ELR (cell line): Measurements from ENCODE around the gene STARD3.
A peak's percentile ranks its signal among the peaks of the same experiment; 100 is the strongest.

Experiments
- DNase-seq: peaks from one replicate; pipeline ENCODE4 v3.0.0-alpha.2; 2015; ENCODE audit warnings: low read depth

STARD3 gene

DNA sequence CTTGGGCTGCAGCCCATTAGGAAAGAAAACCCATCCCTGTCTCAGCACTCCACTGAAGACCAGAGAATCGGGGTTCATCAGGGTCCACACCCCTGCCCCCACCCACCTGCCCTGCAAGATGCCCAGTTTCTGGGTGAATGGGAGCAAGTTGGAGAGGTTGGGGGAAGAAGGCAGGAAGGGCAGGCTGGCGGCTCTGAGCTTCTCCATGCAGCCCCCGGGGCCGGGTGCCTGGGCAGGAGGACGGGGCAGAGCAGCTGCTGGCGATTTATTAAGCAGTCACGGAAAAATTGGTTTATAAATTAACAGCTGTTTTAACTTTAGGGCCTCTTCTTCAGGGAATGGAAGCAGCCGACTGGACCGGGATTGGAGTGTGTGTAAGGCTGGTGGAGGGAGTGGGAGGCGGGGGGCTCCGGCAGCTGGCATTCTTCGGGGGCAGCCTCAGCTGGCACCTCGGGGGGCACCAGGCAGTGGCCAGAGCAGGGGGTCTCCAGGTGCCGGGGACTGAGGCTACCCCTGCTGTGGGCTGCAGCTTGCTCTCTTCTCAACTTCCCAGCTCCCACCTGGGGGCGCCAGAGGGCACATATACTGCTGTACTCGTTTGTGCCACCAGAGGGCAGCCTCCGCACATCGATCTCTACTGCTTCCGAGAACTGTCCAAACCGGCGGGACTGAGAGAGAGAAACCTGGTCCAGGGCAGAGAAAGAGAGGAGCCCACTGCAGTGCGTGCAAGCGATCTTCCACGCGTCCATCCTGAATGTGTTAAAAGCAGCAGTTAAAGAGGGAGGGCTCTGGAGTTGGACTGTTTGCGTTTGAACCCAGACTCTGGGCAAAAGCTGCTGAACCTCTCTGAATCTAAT, 15.2 kb upstream of the STARD3 start:
- DNase-seq: peak; percentile 85

DNA sequence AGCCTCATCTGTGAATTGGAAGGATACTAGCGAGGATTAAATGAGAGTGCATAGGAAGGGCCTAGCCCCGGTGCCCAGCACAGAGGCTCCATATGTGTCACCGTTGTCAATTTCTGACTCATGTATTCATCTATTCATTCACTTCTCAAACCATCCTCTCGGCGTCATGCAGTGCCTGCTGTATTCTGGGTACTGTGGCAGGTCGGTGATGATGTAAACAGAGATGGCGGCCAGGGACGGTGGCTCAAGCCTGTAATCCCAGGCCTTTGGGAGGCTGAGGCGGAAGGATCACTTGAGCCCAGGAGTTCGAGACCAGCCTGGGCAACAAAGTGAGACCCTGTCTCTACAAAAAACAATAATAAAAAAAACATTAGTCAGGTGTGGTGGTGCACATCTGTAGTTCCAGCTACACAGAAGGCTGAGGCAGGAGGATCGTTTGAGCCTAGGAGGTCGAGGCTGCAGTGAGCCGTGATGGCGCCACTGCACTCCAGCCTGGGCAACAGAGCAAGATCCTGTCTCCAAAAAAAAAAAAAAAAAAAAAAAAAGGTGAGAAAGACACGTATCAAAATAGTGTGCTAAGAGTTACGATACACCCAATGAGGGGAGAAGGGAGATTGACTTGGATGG, 14.5 kb upstream of the STARD3 start:
- DNase-seq: peak; percentile 52

DNA sequence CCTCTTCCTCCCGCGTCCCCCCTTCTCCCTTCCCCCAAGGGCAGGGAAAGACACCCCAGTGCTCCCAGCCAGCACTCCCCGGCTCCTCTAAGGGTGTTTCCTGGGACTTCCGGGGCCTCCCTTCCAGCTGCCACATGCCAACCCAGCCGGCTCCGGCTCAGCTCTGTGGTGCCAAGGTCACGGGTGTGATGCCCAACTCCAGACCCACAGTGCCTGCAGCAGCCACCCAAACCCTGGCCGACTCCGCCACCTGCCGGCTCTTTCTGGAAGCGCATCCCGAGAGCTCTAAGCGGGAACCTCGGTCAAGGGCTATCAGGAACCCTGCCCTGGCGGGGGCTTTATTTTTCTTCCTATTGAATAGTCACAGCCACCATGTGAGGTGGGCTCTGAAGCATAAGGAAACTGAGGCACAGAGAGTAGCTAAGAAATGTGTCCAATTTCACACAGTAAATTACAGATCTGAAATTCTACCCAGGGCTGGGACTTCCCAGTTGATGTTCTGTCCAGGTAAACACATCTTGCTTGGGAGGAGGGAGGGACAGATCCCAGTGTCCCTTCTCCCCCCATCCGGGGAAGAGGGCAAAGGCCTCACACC, 13.5 kb upstream of the STARD3 start:
- DNase-seq: peak; percentile 75

DNA sequence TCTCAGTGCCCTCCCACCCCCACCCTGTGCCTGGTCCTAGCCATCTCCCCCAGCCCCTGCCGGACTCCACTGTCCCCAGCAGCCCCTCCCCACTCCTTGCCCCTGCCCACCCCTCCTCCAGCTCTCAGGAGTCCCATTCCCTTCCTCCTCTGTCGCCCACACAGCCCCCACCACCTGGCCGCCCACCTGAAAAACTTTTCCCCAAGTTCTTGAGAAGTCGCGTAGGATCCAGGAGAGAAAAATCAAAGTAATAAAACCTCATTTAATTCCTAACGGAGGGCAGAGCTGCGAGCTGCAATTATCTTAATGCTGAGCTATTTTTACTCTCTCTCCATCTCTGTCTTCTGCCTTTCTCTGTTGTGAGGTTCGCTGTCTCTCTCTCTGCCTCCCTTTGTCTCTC, 12.6 kb upstream of the STARD3 start:
- no peak for DNase-seq

DNA sequence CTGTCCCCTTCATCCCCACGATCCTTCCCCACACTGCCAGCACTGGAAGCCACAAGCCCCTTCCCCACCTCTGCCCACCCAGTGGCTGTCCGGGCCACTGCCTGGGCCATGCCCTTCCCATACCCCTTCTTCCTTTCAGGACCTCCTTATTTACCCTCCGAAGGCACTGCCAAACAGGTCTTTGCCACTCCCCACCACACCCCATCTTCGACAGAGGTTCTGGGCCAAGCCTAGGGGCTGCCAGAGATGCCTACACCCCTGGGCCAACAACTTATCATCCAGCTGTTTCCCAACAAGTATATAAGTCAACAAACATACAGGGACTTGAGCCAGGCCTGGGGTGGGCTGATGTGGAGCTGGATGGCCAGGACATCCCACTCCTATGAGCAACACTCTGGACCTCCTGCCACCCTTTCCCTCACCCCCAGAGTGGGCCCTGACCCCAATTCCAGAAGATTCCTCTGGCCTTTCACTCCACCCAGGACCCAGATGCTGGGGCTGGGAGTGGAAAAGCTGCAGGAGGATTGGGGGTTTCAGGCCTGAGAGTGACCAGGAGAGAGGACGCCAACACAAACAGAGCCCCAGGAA, 11.7 kb upstream of the STARD3 start:
- no peak for DNase-seq

DNA sequence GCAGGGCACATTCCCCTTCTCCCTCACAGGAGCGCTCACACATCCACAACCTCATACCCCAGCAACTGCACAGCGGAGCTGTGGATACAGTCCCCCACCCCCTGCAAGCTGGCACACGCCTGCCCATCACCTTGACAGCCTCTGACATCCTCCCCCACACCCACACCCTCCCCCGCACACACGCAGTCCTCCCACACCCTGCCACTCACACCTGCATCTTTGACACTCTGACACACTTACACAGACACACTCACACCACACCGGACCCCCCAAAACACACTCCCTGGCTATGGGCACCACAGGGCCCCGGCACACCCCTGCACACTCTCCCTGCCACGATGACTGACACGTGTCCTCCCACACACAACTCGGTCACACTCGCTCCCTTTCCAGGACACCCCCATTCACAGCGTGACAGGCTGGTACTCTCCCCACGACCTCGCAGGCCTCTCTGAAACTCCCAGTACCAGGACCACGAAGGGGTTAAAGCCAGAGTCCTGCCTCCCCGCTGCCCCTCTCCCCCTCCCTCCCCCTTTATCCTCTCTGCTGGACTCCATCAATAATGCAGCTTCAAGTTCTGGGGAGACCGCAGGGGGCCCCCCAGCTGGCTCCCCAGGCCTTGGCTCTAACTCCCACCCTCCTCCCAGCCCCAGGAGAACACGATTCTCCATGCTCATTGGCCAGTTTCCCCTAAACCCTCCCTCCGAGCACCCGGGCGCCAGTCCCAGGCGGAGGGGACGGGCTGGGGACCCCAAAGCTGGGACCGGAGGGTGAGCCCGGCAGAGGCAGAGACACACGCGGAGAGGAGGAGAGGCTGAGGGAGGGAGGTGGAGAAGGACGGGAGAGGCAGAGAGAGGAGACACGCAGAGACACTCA, 10.5 kb upstream of the STARD3 start, which contains the start of gene PPP1R1B:
PPP1R1B (plus strand) TSS at position 782 of the 876 bp plus-strand sequence. CDS start 441 bp downstream, outside the sequence.
- no peak for DNase-seq

DNA sequence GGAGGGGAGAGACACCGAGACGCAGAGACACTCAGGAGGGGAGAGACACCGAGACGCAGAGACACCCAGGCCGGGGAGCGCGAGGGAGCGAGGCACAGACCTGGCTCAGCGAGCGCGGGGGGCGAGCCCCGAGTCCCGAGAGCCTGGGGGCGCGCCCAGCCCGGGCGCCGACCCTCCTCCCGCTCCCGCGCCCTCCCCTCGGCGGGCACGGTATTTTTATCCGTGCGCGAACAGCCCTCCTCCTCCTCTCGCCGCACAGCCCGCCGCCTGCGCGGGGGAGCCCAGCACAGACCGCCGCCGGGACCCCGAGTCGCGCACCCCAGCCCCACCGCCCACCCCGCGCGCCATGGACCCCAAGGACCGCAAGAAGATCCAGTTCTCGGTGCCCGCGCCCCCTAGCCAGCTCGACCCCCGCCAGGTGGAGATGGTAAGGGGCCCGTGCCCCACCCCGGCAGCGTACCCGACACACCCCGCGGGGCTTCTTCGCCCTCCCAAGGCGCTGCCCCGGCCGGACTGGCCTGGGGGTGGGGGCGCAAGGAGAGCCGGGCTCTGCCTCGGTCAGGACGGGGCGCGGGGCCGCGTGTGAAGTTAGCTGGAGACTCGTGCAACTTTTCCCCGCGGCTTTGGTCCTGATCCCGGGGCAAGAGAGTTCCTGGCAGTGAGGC, 9.8 kb upstream of the STARD3 start:
- DNase-seq: no peak

DNA sequence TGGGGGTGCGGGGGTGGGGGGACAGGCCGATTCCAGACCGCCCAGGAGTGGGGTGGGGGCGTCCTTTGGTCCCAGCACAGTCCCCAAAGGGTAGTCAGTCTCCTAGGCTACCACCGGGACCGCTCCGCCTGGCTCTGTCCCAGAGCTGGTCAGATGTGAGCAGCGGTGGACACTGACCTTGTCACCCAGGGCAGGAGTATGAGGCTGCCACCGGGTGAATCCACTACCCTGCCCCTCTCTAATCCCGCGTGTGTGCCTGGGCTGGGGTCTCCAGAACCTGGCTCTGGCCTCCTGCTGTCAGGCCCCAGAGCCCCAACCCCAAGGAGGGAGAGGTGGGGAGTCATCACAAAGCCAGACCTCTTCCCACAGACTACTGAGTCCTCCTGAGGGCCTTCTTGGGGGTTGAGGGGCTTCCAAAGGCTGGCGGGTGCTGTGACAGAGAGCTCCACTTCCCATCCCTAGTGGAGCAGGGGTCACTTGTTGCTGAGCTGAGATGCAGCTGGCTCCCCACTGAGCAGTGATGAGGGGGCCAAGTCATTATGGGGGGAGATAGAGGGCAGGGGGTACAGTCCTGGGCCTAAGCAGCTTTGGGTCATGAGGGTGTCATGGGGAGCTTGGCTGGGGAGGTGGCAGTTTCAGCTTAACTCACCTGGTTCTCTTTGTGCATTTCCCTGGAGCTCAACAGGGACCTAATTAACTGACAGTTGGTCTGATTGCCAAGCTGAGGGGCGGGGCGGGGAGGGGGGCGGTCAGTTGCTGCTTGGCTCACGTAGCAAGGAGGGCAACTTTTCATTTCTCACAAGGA, 9.0 kb upstream of the STARD3 start:
- DNase-seq: no peak

DNA sequence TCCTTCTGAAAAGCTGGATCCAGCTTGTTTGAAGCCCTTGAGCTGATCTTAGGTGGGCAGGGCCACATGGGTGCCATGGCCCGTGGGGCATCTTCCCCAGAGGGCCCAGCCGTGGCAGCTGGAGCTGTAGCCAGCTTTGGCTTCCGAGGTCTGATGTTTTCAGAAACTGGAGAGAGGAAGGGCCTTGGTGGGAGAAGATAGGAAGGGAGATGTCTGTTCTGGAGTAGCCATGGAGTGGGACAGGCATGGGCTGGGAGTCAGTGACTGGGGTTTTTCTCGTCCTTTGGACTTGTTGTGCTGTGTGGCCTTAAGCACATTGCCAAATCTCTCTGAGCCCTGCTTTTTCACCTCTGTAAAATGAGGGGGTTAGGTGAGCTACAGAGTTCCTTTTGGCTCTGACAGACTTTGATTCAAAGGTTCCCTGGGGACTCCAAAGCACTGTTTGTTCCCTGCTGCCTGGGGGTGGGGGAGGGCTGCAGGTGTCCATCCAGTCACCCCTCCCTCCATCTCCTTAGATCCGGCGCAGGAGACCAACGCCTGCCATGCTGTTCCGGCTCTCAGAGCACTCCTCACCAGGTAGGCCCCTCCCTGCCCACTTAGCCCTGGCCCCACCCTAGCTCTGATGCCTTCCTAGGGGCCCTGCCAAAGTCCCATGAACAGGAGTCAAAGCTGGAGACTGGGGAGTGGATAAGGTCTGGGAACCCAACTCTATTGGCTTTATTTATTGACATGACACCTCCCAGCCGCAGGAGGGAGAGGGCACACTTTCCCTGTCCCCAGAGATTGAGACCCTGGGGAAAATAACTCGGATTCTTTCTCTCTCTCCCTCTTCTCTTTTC, 8.1 kb upstream of the STARD3 start:
- no peak for DNase-seq

DNA sequence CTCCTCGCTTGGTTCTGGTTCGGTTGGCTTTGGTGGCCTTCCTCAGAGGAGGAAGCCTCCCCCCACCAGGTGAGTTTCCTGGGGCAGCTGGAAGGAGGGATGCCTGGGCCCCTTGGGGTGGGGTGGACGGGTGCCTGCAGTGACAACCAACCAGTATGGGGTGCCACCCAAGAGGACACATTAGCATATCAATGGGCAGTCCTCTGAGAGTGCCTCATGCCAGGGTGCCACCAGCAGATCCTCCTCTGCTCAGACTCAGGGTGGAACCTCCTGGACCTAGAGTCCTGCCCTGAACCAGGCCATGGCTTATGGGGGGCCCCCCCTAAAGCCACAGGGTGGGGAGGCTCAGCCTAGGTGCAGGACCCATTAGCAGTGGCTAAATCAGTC, 7.5 kb upstream of the STARD3 start:
- DNase-seq: no peak

DNA sequence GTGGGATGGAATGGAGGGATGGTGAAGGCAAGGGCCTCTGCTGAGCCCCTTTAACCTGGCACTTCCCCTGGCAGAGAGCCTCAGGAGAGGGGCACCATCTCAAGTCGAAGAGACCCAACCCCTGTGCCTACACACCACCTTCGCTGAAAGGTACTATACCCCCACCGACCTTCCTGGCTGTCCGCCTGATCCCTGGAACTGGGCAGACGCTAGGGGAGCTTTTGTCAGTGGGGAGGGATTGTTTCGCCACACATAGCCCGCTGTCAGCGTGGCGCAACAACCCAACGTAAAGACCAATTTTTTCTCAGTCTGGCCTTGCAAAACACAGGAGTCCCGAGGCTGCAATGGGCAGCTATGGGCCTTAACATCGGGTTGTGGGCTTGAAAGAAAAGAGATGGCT, 7.0 kb upstream of the STARD3 start:
- DNase-seq: no peak

DNA sequence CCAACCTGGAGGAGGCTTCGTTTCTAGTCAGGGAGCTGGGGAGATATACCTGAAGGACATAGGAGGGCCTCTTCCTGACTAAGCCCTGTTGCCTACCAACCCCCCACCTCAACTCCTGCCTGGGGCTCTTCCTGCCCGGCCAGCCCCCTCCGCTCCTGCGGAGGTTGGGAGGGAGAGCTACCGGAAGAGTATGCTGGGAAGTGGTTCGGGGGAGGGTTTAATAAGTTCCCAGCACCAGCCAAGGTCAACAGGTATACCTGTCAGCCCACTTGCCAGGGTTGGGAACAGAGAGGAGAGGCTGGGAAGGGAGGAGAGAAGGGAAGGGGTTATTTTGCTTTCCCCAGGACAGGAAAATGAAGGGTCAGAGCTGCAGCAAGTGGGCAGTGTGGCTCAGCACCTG, 5.5 kb upstream of the STARD3 start:
- no peak for DNase-seq

DNA sequence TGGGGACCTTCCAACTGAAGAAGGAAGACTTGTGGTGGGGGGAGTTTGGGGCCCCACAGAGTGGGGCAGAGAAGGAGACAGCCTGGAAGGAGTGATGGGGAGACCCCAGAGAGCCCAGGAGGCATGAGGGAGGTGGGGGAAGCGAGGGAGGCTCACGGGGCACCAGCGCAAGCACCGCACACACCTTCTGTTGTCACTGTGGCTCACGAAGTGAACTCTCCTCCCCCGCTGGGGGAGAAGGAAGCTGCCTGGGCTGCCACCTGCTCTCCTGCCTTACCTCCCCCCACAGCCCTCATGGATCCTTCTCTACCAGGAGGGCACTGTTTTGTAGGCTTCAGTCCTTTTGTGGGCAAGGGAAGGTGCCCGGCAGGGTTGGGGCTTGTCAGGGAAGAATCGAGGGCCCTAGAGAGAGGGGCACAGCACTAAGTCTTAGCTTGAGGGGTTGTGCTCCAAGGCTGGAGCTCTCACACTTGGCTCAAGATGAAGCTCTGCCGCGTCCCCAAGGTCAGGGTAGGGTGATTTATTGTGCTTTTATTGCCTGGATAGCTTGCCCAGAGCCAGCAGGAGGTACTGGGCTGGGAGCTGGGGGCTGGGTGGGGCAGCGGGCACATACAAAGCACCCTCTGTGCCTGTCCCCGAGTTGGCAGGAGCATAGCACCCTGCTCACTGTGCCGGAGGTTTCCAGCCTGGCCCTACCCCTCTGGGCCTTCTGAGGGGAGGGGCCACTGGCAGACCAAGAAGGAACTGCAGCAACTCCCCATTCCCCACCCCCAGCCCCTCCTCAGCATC, 4.6 kb upstream of the STARD3 start:
- DNase-seq: no peak

DNA sequence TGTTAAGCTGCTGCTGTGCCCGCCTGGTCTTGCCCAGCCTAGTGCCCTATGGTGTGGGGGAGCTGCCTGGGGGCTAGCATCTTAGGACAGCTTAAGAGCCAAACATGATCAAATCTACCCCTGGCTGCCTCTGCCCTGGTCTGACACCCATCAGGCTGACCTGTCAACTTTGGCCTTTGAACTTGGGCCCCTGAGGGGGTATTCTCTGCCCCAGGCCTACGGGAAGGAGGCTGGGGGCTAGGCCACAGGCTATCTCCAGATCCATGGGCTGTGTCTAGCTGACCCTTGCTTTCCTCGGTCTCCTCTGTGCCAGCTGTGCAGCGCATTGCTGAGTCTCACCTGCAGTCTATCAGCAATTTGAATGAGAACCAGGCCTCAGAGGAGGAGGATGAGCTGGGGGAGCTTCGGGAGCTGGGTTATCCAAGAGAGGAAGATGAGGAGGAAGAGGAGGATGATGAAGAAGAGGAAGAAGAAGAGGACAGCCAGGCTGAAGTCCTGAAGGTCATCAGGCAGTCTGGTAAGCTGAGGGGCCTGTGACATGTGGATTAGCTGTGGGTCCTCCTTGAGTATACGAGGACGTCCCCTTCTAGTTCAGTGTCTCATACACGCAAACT, 3.3 kb upstream of the STARD3 start:
- DNase-seq: no peak

DNA sequence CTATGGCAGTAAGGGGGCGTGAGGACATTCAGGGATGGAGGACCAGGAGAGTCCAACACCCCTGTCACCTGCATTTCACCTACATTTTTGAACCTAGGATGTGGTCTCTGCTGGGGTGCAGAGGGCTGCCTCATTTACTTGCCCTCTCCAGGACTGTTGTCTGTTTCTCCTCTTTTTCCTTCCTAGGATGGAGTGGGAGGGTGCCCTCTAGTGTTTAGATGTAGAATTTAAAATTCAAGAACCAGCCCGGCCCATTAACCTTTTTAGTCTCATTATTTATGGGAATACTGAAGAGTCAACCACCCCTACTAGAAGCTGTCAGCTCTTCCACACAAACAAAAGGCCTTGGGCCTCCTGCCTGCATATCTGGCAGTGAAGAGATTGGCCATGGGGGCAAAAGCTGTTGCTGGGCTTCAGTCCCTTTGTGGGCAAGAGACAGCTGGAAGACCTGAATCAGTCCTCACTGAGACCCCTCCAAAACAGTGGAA, 2.5 kb upstream of the STARD3 start:
- DNase-seq: peak; percentile 77

DNA sequence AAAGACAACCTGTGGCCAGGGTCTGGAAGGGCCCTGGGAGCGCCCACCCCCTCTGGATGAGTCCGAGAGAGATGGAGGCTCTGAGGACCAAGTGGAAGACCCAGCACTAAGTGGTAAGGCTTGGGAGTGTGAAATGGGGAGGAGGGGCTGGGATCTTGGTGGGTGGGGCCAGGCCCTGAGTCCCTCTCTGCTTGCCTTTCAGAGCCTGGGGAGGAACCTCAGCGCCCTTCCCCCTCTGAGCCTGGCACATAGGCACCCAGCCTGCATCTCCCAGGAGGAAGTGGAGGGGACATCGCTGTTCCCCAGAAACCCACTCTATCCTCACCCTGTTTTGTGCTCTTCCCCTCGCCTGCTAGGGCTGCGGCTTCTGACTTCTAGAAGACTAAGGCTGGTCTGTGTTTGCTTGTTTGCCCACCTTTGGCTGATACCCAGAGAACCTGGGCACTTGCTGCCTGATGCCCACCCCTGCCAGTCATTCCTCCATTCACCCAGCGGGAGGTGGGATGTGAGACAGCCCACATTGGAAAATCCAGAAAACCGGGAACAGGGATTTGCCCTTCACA, 1.2 kb upstream of the STARD3 start:
- no peak for DNase-seq

DNA sequence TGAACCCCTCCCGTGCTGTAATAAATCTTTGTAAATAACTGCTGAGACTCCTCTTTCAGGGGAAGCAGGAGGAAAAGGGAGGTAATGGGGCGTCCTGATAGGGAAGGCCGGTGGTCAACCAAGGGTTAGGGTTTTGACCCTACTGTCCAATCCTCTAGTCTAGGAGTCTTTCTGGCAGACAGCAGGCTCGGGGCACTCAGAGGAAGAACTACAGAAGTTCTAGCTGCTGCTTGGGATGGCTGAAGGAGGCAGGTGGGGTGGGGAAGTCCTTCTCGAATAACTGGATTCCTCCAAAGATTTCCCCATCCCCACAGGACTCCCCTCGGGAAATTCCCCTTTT, 387 bp upstream of the STARD3 start:
- DNase-seq: no peak

DNA sequence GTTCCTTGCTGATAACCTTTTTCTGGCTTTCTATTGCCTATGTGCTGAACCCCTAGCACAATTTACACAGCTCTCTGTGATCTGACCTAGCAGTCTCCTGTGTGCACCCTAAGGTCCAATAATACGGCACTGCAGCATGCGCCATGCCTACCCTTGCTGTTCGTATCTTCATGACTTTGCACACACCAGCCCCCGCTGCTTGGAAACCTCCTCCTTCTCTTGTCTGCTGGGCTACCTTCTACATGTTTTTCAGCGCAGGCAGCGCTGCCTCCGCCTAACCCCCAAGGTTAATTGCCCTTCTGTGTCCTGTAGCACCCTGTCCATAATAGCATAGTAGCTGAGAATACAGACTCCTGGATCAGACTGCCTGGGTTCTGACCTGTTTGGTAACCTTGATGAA, 1.4 kb downstream of the STARD3 start:
- DNase-seq: no peak
